K562 (cell line): ENCODE results near the gene CTSD. TPM values are rescaled to one million over a fixed set of nuclear protein-coding genes. Genes with fewer than 3 reads are reported as not detected.

Source experiments
- ATAC-seq: fragments of 200-7000 bp; cut with Tn5 transposase; 3 replicates; pipeline ENCODE4 v1.9.1; 2020; ENCODE audit warnings: moderate library complexity
- BruUV-seq: library from RNA; stranded (reverse); fragments of 400-500 nt; replicated peaks from 2 replicates; lab custom pipeline; 2021; lab: Mats Ljungman, UMichigan
- CTCF ChIA-PET: fragments of 300-600 bp; formaldehyde crosslinking; extraction: SDS; loops from one replicate; lab custom pipeline; 2021; ENCODE audit warnings: low intra/inter-chr PET ratio; lab: Yijun Ruan, JAX
- POLR2A ChIA-PET: fragments of 300-600, 350-650 bp; sonication (Branson Sonifier 250); formaldehyde crosslinking; extraction: SDS; loops from one replicate; lab custom pipeline; 2021; ENCODE audit warnings: antibody characterized with exemption, inconsistent platforms; lab: Yijun Ruan, JAX
- DNase-seq, 4 experiments: peaks; one replicate each; pipeline versions ENCODE4 v3.0.0 to v3.0.0-alpha.2; 2011 to 2018; ENCODE audit warnings: low spot score in 3 of 4, mixed read lengths in 3 of 4; ENCODE audit errors: extremely low read depth in 1 of 4
- FAIRE-seq: peaks from 2 replicates; lab custom pipeline; 2011; peaks lifted over from hg19 to GRCh38; lab: Jason Lieb, UNC
- H2AFZ ChIP-seq: 2 replicates; pipeline ENCODE4 v1.6.0; 2011; ENCODE audit warnings: low read depth, low read length, control low read depth, inconsistent platforms
- H3K27ac ChIP-seq: fragments of 200-600 bp; 3 replicates; pipeline ENCODE4 v1.8.0; 2011; ENCODE audit warnings: low read depth, mild to moderate bottlenecking, control low read depth, inconsistent platforms, low read length, moderate library complexity, mixed read lengths; ENCODE audit errors: extremely low read depth
- H3K27me3 ChIP-seq, 2 experiments: fragments of 300-600 bp in 1 of 2; 2 replicates in 1 of 2; 3 replicates in 1 of 2; pipeline versions ENCODE4 v1.6.0 to v1.8.0; 2011; ENCODE audit warnings: inconsistent platforms in 2 of 2, low read length in 2 of 2, mild to moderate bottlenecking in 1 of 2, mixed read lengths in 1 of 2, moderate library complexity in 1 of 2; ENCODE audit not compliant: control insufficient read depth in 2 of 2, insufficient read depth in 2 of 2
- H3K36me3 ChIP-seq: fragments of 300-600 bp; 3 replicates; pipeline ENCODE4 v1.8.0; 2011; ENCODE audit warnings: mild to moderate bottlenecking, low read length, inconsistent platforms; ENCODE audit not compliant: control insufficient read depth, insufficient read depth
- H3K4me1 ChIP-seq, 2 experiments: fragments of 200-600 bp in 1 of 2; replicated peaks in 1 of 2; 2 replicates in 1 of 2; 3 replicates in 1 of 2; pipeline versions ENCODE4 v1.5.1 to v1.8.0; 2011; ENCODE audit warnings: inconsistent platforms in 2 of 2, low read length in 2 of 2, mild to moderate bottlenecking in 1 of 2, mixed read lengths in 1 of 2, moderate library complexity in 1 of 2; ENCODE audit not compliant: control insufficient read depth in 2 of 2, insufficient read depth in 2 of 2
- H3K4me2 ChIP-seq: 2 replicates; pipeline ENCODE4 v1.6.1; 2011; ENCODE audit warnings: low read length, control low read depth, inconsistent platforms, mixed read lengths; ENCODE audit not compliant: insufficient read depth
- H3K4me3 ChIP-seq: fragments of 200-600 bp; sonication (generic), shearing (Covaris generic); 2 replicates; pipeline ENCODE4 v1.5.1; 2016; ENCODE audit warnings: control low read depth, inconsistent platforms
- H3K79me2 ChIP-seq: fragments of 200-600 bp; 3 replicates; pipeline ENCODE4 v1.8.0; 2011; ENCODE audit warnings: low read length, inconsistent platforms; ENCODE audit not compliant: control insufficient read depth, insufficient read depth
- H3K9ac ChIP-seq, 2 experiments: 2 replicates each; pipeline versions ENCODE4 v1.6.0 to v1.6.1; 2011; ENCODE audit warnings: low read depth in 2 of 2, low read length in 2 of 2, control low read depth in 1 of 2, inconsistent platforms in 1 of 2, mild to moderate bottlenecking in 1 of 2, mixed read lengths in 1 of 2; ENCODE audit not compliant: insufficient read depth in 1 of 2
- H3K9me1 ChIP-seq: one replicate; pipeline ENCODE4 v1.6.0; 2011; ENCODE audit warnings: inconsistent platforms, mild to moderate bottlenecking, low read length, moderate library complexity; ENCODE audit not compliant: control insufficient read depth, insufficient read depth
- H3K9me3 ChIP-seq: replicated peaks from 2 replicates; pipeline ENCODE4 v1.5.1; 2011; ENCODE audit warnings: low read depth, low read length, inconsistent platforms; ENCODE audit not compliant: control insufficient read depth, insufficient read depth
- H4K20me1 ChIP-seq: replicated peaks from 2 replicates; pipeline ENCODE4 v1.6.1; 2011; ENCODE audit warnings: low read length, inconsistent platforms, mixed read lengths; ENCODE audit not compliant: control insufficient read depth, insufficient read depth
- DIDO1 ChIP-seq: fragments of 450-650 bp; IDR thresholded peaks from 2 replicates; pipeline ENCODE4 v1.6.1; 2016; ENCODE audit warnings: low read depth, missing biosample characterization, missing genetic modification characterization
- EHMT2 ChIP-seq: fragments of 450-650 bp; IDR thresholded peaks from 2 replicates; pipeline ENCODE4 v1.6.1; 2018; ENCODE audit warnings: antibody characterized with exemption
- HOXB6 ChIP-seq: fragments of 250-450 bp; sonication (Bioruptor Pico); IDR thresholded peaks from 2 replicates; pipeline ENCODE4 v1.5.1; 2022; ENCODE audit warnings: mild to moderate bottlenecking, borderline replicate concordance
- KDM2B ChIP-seq: fragments of 250-450 bp; sonication (Bioruptor Pico); IDR thresholded peaks from 2 replicates; pipeline ENCODE4 v1.8.0; 2021; ENCODE audit warnings: mild to moderate bottlenecking, moderate library complexity
- KLF1 ChIP-seq: fragments of 450-650 bp; IDR thresholded peaks from 2 replicates; pipeline ENCODE4 v1.6.1; 2016; ENCODE audit warnings: missing genetic modification characterization, missing compliant biosample characterization
- MYBL2 ChIP-seq, 2 experiments: fragments of 450-650 bp in 1 of 2; sonication (generic) in 1 of 2; formaldehyde crosslinking in 1 of 2; IDR thresholded peaks; 2 replicates each; pipeline versions ENCODE4 v1.6.1 to v1.8.1; 2017 to 2022; ENCODE audit warnings: borderline replicate concordance in 1 of 2, inconsistent platforms in 1 of 2, low read depth in 1 of 2, mild to moderate bottlenecking in 1 of 2, missing genetic modification reagents in 1 of 2, moderate library complexity in 1 of 2
- NCOR1 ChIP-seq: fragments of 450-650 bp; IDR thresholded peaks from 2 replicates; pipeline ENCODE4 v1.6.1; 2016; ENCODE audit warnings: mild to moderate bottlenecking, moderate library complexity
- RBM39 ChIP-seq: fragments of 200-400 bp; formaldehyde crosslinking; optimal IDR thresholded peaks from 2 replicates; pipeline ENCODE3; 2018; ENCODE audit warnings: low read depth, low read length
- RFX7 ChIP-seq: fragments of 250-450 bp; sonication (Bioruptor Pico); IDR thresholded peaks from 2 replicates; pipeline ENCODE4 v1.5.1; 2021; ENCODE audit warnings: mild to moderate bottlenecking
- SMARCA5 ChIP-seq: fragments of 450-650 bp; IDR thresholded peaks from 2 replicates; pipeline ENCODE4 v1.6.1; 2016
- TAL1 ChIP-seq: fragments of 450-650 bp; IDR thresholded peaks from 2 replicates; pipeline ENCODE4 v1.6.1; 2016; ENCODE audit warnings: mild to moderate bottlenecking
- ZFPM2 ChIP-seq: fragments of 250-450 bp; sonication (Bioruptor Pico); IDR thresholded peaks from 2 replicates; pipeline ENCODE4 v1.5.1; 2022; ENCODE audit warnings: mild to moderate bottlenecking
- ZNF347 ChIP-seq: fragments of 450-650 bp; formaldehyde crosslinking; IDR thresholded peaks from 2 replicates; pipeline ENCODE4 v1.4.0; 2020; ENCODE audit warnings: low read depth, mild to moderate bottlenecking, moderate library complexity
- WGBS: fragments of 100-300 bp; shearing (Covaris generic); methylation state at CpG from one replicate; pipeline ENCODE4 v1.1.6; 2016; ENCODE audit warnings: low coverage, mixed read lengths; ENCODE audit not compliant: insufficient coverage; ENCODE audit errors: missing lambda C conversion rate; 5-methylcytosine and 5-hydroxymethylcytosine counted together
- in situ Hi-C: fragments of 300-500 bp; cut with MboI; formaldehyde crosslinking; loops from 4 replicates; pipeline ENCODE4 v1.15.0; 2018; ENCODE audit warnings: inconsistent platforms, mixed read lengths
- intact Hi-C: fragments of 100-400 bp; cut with micrococcal nuclease; formaldehyde crosslinking; loops from 2 replicates; pipeline ENCODE4 v1.14.2; 2022
- polyA plus RNA-seq, 8 experiments: library from polyadenylated mRNA; depleted of rRNA in 4 of 8; stranded (reverse) in 5 of 8; unstranded in 3 of 8; fragments of >200 nt; fragmentation: Nextera tagmentation in 2 of 8; fragmentation: Illumina TruSeq in 1 of 8; extraction: Ambion mirVana in 2 of 8; extraction: Trizol in 1 of 8; gene quantifications; 2 replicates each; pipeline versions ENCODE4 v1.2.1 to v1.2.3, GENCODE V29; 2011 to 2014; ENCODE audit warnings: inconsistent platforms in 1 of 8, missing spikeins in 1 of 8
- total RNA-seq, 7 experiments: library from RNA; depleted of rRNA in 6 of 7; stranded (reverse); fragments of >200 nt in 6 of 7; fragmentation: Illumina TruSeq in 2 of 7; extraction: Trizol in 2 of 7; gene quantifications; 2 replicates each; pipeline versions ENCODE4 v1.2.1 to v1.2.3, GENCODE V29; 2011 to 2021; ENCODE audit warnings: low replicate concordance in 1 of 7
- TF ChIP-seq, protein P1 (sequence below): fragments of 450-650 bp; conservative IDR thresholded peaks from 2 replicates; pipeline ENCODE4 v1.6.1; 2016; ENCODE audit warnings: missing genetic modification characterization, low read depth, mild to moderate bottlenecking, control low read depth, missing compliant biosample characterization
- TF ChIP-seq, protein P2 (sequence below): sonication (generic); formaldehyde crosslinking; IDR thresholded peaks from 2 replicates; pipeline ENCODE4 v1.4.0; 2020; ENCODE audit warnings: mild to moderate bottlenecking, missing genetic modification reagents
- TF ChIP-seq, protein P3 (sequence below): sonication (generic); IDR thresholded peaks from 2 replicates; pipeline ENCODE4 v1.6.1; 2016

CTSD gene
- total and polyA plus RNA-seq, 9 of the 15 experiments (the other 6 are each of a cell fraction or from before 2014, with no cell fraction given) = 1.0 to 112 (median 40.9) TPM

DNA sequence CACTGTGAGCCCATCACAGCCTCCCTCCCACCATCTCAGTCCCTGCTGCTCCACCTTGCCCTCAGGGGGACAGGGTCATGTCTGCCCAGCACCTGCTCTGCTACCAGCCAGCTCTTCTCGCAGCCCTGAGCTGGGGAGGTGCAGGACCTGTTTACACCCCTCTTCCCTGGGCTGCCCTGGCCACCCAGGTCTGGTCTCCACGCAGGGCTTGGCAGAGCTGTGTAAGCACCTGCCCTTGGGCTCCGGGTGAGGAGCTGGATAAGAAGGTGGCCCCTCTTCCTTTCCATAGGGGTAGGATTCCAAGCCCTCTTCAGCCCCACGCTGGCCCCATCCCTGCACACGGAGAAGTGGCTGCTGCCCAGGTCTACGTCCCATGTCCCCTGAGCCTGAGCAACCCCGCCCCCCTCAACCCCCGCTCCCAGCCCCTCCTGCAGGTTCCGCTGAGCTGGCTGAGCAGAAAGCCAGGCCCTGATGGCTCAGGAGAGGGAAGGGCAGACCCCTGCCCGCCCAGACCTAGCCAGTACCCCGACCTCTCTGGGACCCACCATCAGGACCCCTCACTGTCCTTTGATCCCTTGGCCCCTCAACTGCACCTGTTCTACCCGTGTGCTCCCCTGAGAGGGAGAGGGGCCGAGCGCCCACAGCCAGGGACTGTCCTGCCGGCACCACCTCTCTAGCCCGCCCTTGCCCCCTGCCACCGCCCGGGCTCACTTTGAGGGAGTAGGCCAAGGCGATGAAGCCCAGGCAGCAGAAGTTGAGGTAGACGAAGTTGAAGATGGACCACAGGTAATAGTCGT, 16.6 kb downstream of the CTSD start:
- POLR2A ChIA-PET = no interaction called here
- in situ Hi-C loops = no loop called here
- H4K20me1 ChIP-seq = 0 out of 2 replicates have a peak, but pooled peaks cover 4% of the 10 kb centered on the region
- no peak for FAIRE-seq
- peaks cover 0 to 6% of the 10 kb centered on the region in 2 experiments; a peak in 1 of 5 replicates for H3K27me3 ChIP-seq
- no peaks in the 10 kb centered on the region for H3K79me2 ChIP-seq
- H3K36me3 ChIP-seq = no peaks in the 10 kb centered on the region
- ATAC-seq = no peak
- no peak for DNase-seq
- H3K9me1 ChIP-seq = no peaks in the 10 kb centered on the region
- BruUV-seq = no TSS peak
- H3K9me3 ChIP-seq = peaks cover 8% of the 10 kb centered on the region
- no peak overlapping the region for H3K4me2 ChIP-seq
- intact Hi-C loops = no loop called here
- no peak overlapping the region for H3K27ac ChIP-seq
- WGBS = 55% methylated on average over 16 of the region's 21 CpGs
- H3K9ac ChIP-seq = no peak overlapping the region
- no peak overlapping the region for H3K4me3 ChIP-seq
- H2AFZ ChIP-seq = no peak overlapping the region
- peaks cover 0 to 17% of the 10 kb centered on the region in 2 experiments; a peak in 2 of 5 replicates for H3K4me1 ChIP-seq
- CTCF ChIA-PET = no interaction called here
- no peak for TF ChIP-seq ZNF347 (CRISPR knock-in tag)
- no peak for TF ChIP-seq KLF1 (tag)
- no peak for TF ChIP-seq RBM39
- TF ChIP-seq ZFPM2 (CRISPR knock-in tag) = no peak
- TF ChIP-seq SMARCA5 = no peak
- TF ChIP-seq NCOR1 = no peak
- TF ChIP-seq HOXB6 (CRISPR knock-in tag) = no peak
- TF ChIP-seq DIDO1 (tag) = no peak
- TF ChIP-seq RFX7 (CRISPR knock-in tag) = no peak
- no peak for TF ChIP-seq TAL1
- no peak for TF ChIP-seq MYBL2 (IDR thresholded peaks at IDR 0.05; ENCODE audit: low read depth)
- no peak for TF ChIP-seq MYBL2 (CRISPR knock-in tag; IDR thresholded peaks at IDR 0.05; ENCODE audit: borderline replicate concordance)
- TF ChIP-seq EHMT2 = no peak
- TF ChIP-seq, protein P1, sequence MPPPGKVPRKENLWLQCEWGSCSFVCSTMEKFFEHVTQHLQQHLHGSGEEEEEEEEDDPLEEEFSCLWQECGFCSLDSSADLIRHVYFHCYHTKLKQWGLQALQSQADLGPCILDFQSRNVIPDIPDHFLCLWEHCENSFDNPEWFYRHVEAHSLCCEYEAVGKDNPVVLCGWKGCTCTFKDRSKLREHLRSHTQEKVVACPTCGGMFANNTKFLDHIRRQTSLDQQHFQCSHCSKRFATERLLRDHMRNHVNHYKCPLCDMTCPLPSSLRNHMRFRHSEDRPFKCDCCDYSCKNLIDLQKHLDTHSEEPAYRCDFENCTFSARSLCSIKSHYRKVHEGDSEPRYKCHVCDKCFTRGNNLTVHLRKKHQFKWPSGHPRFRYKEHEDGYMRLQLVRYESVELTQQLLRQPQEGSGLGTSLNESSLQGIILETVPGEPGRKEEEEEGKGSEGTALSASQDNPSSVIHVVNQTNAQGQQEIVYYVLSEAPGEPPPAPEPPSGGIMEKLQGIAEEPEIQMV (tag) = no peak
- TF ChIP-seq, protein P2, sequence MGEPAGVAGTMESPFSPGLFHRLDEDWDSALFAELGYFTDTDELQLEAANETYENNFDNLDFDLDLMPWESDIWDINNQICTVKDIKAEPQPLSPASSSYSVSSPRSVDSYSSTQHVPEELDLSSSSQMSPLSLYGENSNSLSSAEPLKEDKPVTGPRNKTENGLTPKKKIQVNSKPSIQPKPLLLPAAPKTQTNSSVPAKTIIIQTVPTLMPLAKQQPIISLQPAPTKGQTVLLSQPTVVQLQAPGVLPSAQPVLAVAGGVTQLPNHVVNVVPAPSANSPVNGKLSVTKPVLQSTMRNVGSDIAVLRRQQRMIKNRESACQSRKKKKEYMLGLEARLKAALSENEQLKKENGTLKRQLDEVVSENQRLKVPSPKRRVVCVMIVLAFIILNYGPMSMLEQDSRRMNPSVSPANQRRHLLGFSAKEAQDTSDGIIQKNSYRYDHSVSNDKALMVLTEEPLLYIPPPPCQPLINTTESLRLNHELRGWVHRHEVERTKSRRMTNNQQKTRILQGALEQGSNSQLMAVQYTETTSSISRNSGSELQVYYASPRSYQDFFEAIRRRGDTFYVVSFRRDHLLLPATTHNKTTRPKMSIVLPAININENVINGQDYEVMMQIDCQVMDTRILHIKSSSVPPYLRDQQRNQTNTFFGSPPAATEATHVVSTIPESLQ = no peak
- TF ChIP-seq, protein P3, sequence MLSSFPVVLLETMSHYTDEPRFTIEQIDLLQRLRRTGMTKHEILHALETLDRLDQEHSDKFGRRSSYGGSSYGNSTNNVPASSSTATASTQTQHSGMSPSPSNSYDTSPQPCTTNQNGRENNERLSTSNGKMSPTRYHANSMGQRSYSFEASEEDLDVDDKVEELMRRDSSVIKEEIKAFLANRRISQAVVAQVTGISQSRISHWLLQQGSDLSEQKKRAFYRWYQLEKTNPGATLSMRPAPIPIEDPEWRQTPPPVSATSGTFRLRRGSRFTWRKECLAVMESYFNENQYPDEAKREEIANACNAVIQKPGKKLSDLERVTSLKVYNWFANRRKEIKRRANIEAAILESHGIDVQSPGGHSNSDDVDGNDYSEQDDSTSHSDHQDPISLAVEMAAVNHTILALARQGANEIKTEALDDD = no peak
- TF ChIP-seq KDM2B (CRISPR knock-in tag) = no peak
